Upper lobe of left lung (tissue), 4 donors: ENCODE measurements around the gene OR13F1.

ENCODE experiments used
- EP300 ChIP-seq, 4 donors: sonication (generic); formaldehyde crosslinking; IDR thresholded peaks; one replicate each; pipeline ENCODE4 v1.5.1; 2017; ENCODE audit warnings: antibody characterized with exemption in 4 of 4, control low read depth in 2 of 4
- TF ChIP-seq, protein P1 (sequence below), 6 experiments: fragments of 450-650 bp in 4 of 6; fragments of 200-600 bp in 2 of 6; sonication (generic) in 2 of 6; IDR thresholded peaks; one replicate each; pipeline ENCODE4 v1.5.1; 2016 to 2019; ENCODE audit warnings: antibody characterized with exemption in 6 of 6

DNA sequence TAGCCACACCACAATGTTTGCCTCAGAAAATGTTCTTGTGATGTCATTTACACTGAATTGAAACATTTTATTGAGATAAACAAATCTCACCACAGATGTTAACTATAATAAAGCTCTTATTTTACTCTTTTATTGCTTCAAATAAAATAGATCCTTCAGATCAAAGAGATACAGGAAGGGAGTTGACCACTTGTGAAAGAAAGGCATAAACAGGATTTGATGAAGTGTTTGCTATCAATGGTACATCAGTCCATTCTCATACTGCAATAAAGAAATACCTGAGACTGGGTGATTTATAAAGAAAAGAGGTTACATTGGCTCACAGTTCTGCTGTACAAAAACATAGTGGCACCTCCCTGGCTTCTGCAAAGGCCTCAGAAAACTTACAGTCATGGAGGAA, 40.2 kb upstream of the OR13F1 start:
- TF ChIP-seq EP300 (IDR thresholded peaks at IDR 0.05) = no peak
- TF ChIP-seq, protein P1, sequence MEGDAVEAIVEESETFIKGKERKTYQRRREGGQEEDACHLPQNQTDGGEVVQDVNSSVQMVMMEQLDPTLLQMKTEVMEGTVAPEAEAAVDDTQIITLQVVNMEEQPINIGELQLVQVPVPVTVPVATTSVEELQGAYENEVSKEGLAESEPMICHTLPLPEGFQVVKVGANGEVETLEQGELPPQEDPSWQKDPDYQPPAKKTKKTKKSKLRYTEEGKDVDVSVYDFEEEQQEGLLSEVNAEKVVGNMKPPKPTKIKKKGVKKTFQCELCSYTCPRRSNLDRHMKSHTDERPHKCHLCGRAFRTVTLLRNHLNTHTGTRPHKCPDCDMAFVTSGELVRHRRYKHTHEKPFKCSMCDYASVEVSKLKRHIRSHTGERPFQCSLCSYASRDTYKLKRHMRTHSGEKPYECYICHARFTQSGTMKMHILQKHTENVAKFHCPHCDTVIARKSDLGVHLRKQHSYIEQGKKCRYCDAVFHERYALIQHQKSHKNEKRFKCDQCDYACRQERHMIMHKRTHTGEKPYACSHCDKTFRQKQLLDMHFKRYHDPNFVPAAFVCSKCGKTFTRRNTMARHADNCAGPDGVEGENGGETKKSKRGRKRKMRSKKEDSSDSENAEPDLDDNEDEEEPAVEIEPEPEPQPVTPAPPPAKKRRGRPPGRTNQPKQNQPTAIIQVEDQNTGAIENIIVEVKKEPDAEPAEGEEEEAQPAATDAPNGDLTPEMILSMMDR (IDR thresholded peaks at IDR 0.05) = no peak
